SK-N-SH (cell line): Measurements from ENCODE around the gene NEMF. TPM values are rescaled to one million over a fixed set of nuclear protein-coding genes. Genes with fewer than 3 reads are reported as not detected.

Experiments
- CTCF ChIA-PET: fragments of 300-600, 350-600 bp; formaldehyde crosslinking; extraction: SDS; loops from one replicate; lab custom pipeline; 2021; lab: Yijun Ruan, JAX
- POLR2A ChIA-PET: fragments of 350-600 bp; sonication (Branson Sonifier 250); formaldehyde crosslinking; extraction: SDS; loops from one replicate; lab custom pipeline; 2020; ENCODE audit warnings: antibody characterized with exemption, inconsistent platforms; lab: Yijun Ruan, JAX
- DNase-seq: peaks from one replicate; pipeline ENCODE4 v3.0.0; 2012
- H2AFZ ChIP-seq: fragments of 200-600 bp; sonication (generic); 2 replicates; pipeline ENCODE4 v1.8.1; 2016; ENCODE audit warnings: antibody characterized with exemption, mild to moderate bottlenecking, low read depth
- H3F3A ChIP-seq: fragments of 200-600 bp; sonication (generic); replicated peaks from 2 replicates; pipeline ENCODE3; 2016; ENCODE audit warnings: antibody characterized with exemption, mild to moderate bottlenecking; ENCODE audit not compliant: insufficient read depth
- H3K27ac ChIP-seq, 2 experiments: fragments of 200-500 bp in 1 of 2; fragments of 200-600 bp in 1 of 2; sonication (Bioruptor generic) in 1 of 2; sonication (generic), shearing (Covaris generic) in 1 of 2; 2 replicates each; pipeline versions ENCODE4 v1.5.1 to v1.6.1; 2014 to 2016; ENCODE audit warnings: low read depth in 2 of 2, inconsistent platforms in 1 of 2, low read length in 1 of 2, mild to moderate bottlenecking in 1 of 2, mixed read lengths in 1 of 2
- H3K27me3 ChIP-seq: fragments of 200-600 bp; sonication (generic), shearing (Covaris generic); 2 replicates; pipeline ENCODE4 v1.6.1; 2016; ENCODE audit warnings: mixed run types; ENCODE audit not compliant: insufficient read depth
- H3K36me3 ChIP-seq, 2 experiments: fragments of 200-500 bp in 1 of 2; fragments of 200-600 bp in 1 of 2; sonication (Bioruptor generic) in 1 of 2; sonication (generic) in 1 of 2; replicated peaks in 1 of 2; 2 replicates each; pipeline versions ENCODE3 to v1.5.1; 2014 to 2016; ENCODE audit warnings: low read length in 1 of 2, mild to moderate bottlenecking in 1 of 2; ENCODE audit not compliant: insufficient read depth in 2 of 2, control insufficient read depth in 1 of 2
- H3K4me1 ChIP-seq, 2 experiments: fragments of 200-500 bp in 1 of 2; fragments of 200-600 bp in 1 of 2; sonication (Bioruptor generic) in 1 of 2; sonication (generic), shearing (Covaris generic) in 1 of 2; 2 replicates each; pipeline versions ENCODE4 v1.5.1 to v1.6.1; 2014 to 2016; ENCODE audit warnings: low read depth in 1 of 2, low read length in 1 of 2, mixed run types in 1 of 2; ENCODE audit not compliant: insufficient read depth in 2 of 2, control insufficient read depth in 1 of 2
- H3K4me2 ChIP-seq: fragments of 200-600 bp; sonication (generic), shearing (Covaris generic); 2 replicates; pipeline ENCODE4 v1.6.1; 2017; ENCODE audit warnings: mixed run types
- H3K4me3 ChIP-seq, 2 experiments: fragments of 200-500 bp in 1 of 2; fragments of 200-600 bp in 1 of 2; sonication (Bioruptor generic) in 1 of 2; sonication (generic), shearing (Covaris generic) in 1 of 2; 2 replicates each; pipeline versions ENCODE4 v1.5.1 to v1.8.1; 2014 to 2016; ENCODE audit warnings: low read depth in 2 of 2, inconsistent platforms in 1 of 2, low read length in 1 of 2, mild to moderate bottlenecking in 1 of 2, mixed read lengths in 1 of 2, moderate library complexity in 1 of 2
- H3K79me2 ChIP-seq: fragments of 200-600 bp; sonication (generic); 2 replicates; pipeline ENCODE4 v1.8.1; 2017; ENCODE audit warnings: mild to moderate bottlenecking; ENCODE audit not compliant: insufficient read depth
- H3K9ac ChIP-seq: fragments of 200-600 bp; sonication (generic); 2 replicates; pipeline ENCODE4 v1.6.1; 2017; ENCODE audit warnings: mixed run types
- H3K9me2 ChIP-seq: fragments of 200-600 bp; sonication (generic); 2 replicates; pipeline ENCODE4 v1.6.1; 2017; ENCODE audit warnings: mixed run types
- H3K9me3 ChIP-seq: fragments of 200-600 bp; sonication (generic); 2 replicates; pipeline ENCODE4 v1.6.1; 2017; ENCODE audit warnings: mixed run types, mild to moderate bottlenecking, moderate library complexity
- H4K20me1 ChIP-seq: fragments of 200-600 bp; sonication (generic); 2 replicates; pipeline ENCODE4 v1.6.1; 2017; ENCODE audit warnings: mild to moderate bottlenecking, mixed run types; ENCODE audit not compliant: insufficient read depth
- ELF1 ChIP-seq: IDR thresholded peaks from 2 replicates; pipeline ENCODE4 v1.4.0; 2012
- EP300 ChIP-seq, 2 experiments: IDR thresholded peaks; 2 replicates each; pipeline versions ENCODE4 v1.4.0 to v1.6.1; 2012; ENCODE audit warnings: borderline replicate concordance in 1 of 2, low read depth in 1 of 2, low read length in 1 of 2
- EZH2phosphoT487 ChIP-seq: fragments of 200-600 bp; sonication (generic); IDR thresholded peaks from 2 replicates; pipeline ENCODE4 v1.6.1; 2017; ENCODE audit warnings: low read depth, mixed run types, mild to moderate bottlenecking, antibody characterized with exemption, moderate library complexity, borderline replicate concordance
- FOSL2 ChIP-seq: IDR thresholded peaks from 2 replicates; pipeline ENCODE4 v1.4.0; 2012; ENCODE audit warnings: low read depth, mild to moderate bottlenecking, moderate library complexity, borderline replicate concordance
- GABPA ChIP-seq: IDR thresholded peaks from 2 replicates; pipeline ENCODE4 v1.4.0; 2012; ENCODE audit warnings: low read depth, mild to moderate bottlenecking
- IRF3 ChIP-seq: fragments of 150-350 bp; IDR thresholded peaks from 2 replicates; pipeline ENCODE4 v1.6.1; 2016; ENCODE audit warnings: mild to moderate bottlenecking, low read depth, low read length
- MXI1 ChIP-seq: IDR thresholded peaks from 2 replicates; pipeline ENCODE4 v1.6.1; 2012; ENCODE audit warnings: mild to moderate bottlenecking, low read depth, low read length, improper control_type of control experiment
- POLR2AphosphoS5 ChIP-seq: IDR thresholded peaks from 2 replicates; pipeline ENCODE4 v1.6.1; 2012; ENCODE audit warnings: low read depth, low read length
- TAF1 ChIP-seq: IDR thresholded peaks from 2 replicates; pipeline ENCODE4 v1.6.1; 2012; ENCODE audit warnings: low read depth, mild to moderate bottlenecking, low read length, moderate library complexity, borderline replicate concordance
- TEAD4 ChIP-seq: IDR thresholded peaks from 2 replicates; pipeline ENCODE4 v1.4.0; 2012; ENCODE audit warnings: mild to moderate bottlenecking, borderline replicate concordance; ENCODE audit not compliant: insufficient read depth
- WGBS: methylation state at CpG from one replicate; pipeline ENCODE4 v1.1.6; 2017; ENCODE audit warnings: low lambda C conversion rate; 5-methylcytosine and 5-hydroxymethylcytosine counted together
- polyA plus RNA-seq, 3 experiments: library from polyadenylated mRNA; depleted of rRNA; stranded (reverse); fragments of >200 nt; gene quantifications; 2 replicates each; pipeline ENCODE4 v1.2.3, GENCODE V29; 2012
- TF ChIP-seq, protein P1 (sequence below): IDR thresholded peaks from 2 replicates; pipeline ENCODE4 v1.4.0; 2012; ENCODE audit warnings: low read depth
- TF ChIP-seq, protein P2 (sequence below): fragments of 150-350 bp; IDR thresholded peaks from 2 replicates; pipeline ENCODE4 v1.6.1; 2017; ENCODE audit warnings: antibody characterized with exemption, low read length, low read depth, borderline replicate concordance

The NEMF gene
- polyA plus RNA-seq, 1 of the 3 experiments (the other 2 are of a cell fraction) = 14.0 TPM

DNA sequence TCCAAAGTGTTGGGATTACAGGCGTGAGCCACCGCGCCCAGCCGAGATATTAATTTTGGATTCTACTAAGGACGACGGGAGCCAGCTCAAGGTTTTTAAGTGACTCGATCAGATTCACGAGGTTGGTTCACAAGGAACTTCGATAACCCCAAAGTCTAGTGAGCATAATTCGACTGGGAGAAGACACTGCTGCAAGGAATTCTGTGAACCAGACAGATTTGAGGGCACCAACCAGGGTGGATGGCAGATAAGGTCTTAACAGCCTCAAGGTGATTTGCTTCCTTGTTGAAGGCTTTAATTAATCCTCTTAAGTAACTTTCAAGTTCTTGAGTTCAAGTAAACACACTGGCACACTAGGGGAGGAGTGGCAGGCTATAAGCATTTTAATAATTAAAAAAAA is 85.7 kb downstream of the NEMF start:
- Histone ChIP-seq H3K4me3 (peak overlapping the region; percentile 85 to 97), H4K20me1 (no peaks in the 10 kb centered on the region; the same call in 1 of the 2 replicates), H3K27ac (peak overlapping the region; percentile 96), H3K4me2 (peak overlapping the region; percentile 91), H3K9me2 (no peaks in the 10 kb centered on the region), H3K9ac (peak overlapping the region; percentile 100), H3K79me2 (peaks cover 35% of the 10 kb centered on the region), H3K9me3 (no peaks in the 10 kb centered on the region), H3K36me3 (peaks cover 0 to 5% of the 10 kb centered on the region in 2 experiments), H3K27me3 (no peaks in the 10 kb centered on the region), H2AFZ (peak overlapping the region; percentile 97), H3K4me1 (peaks cover 13 to 16% of the 10 kb centered on the region in 2 experiments; a peak in 3 of 4 replicates), H3F3A (peaks cover 18% of the 10 kb centered on the region)
- TF ChIP-seq ELF1 (no peak), IRF3 (no peak), MXI1 (no peak), EP300 (IDR thresholded peaks at IDR 0.05; ENCODE audit: borderline replicate concordance in 1 of 2, low read depth in 1 of 2, low read length in 1 of 2) (no peak), TEAD4 (no peak), EZH2phosphoT487 (no peak)
- TF ChIP-seq, protein P1, sequence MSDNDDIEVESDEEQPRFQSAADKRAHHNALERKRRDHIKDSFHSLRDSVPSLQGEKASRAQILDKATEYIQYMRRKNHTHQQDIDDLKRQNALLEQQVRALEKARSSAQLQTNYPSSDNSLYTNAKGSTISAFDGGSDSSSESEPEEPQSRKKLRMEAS = no peak
- TF ChIP-seq, protein P2, sequence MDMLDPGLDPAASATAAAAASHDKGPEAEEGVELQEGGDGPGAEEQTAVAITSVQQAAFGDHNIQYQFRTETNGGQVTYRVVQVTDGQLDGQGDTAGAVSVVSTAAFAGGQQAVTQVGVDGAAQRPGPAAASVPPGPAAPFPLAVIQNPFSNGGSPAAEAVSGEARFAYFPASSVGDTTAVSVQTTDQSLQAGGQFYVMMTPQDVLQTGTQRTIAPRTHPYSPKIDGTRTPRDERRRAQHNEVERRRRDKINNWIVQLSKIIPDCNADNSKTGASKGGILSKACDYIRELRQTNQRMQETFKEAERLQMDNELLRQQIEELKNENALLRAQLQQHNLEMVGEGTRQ = no peak
- ChIA-PET POLR2A (interaction anchor here (0.6 to 2.1 kb wide), 5 partner anchors 74 to 168 kb away, joined by 4 to 27 read pairs (median 9); partner anchors contain the start of genes DNAAF2, KLHDC1, LRR1 and POLE2), CTCF (interaction anchor here (0.7 to 2.6 kb wide), 12 partner anchors 15 to 305 kb away, joined by 3 to 17 read pairs (median 4); partner anchors contain the start of genes DNAAF2 and KLHDC1)
- WGBS = 96% methylated on average over 10 of the region's 10 CpGs
- DNase-seq = peak; percentile 17

GRCh38 chr14:49761839-49762551 is 90.6 kb downstream of the NEMF start:
- Histone ChIP-seq H3K4me1 (peaks cover 0 to 3% of the 10 kb centered on the region in 2 experiments; a peak in 1 of 4 replicates), H3K4me2 (no peak overlapping the region), H3K4me3 (no peak overlapping the region), H3F3A (peaks cover 5% of the 10 kb centered on the region), H3K36me3 (no peaks in the 10 kb centered on the region), H4K20me1 (no peaks in the 10 kb centered on the region), H3K27ac (no peak overlapping the region), H3K9ac (no peak overlapping the region), H3K9me2 (no peaks in the 10 kb centered on the region), H2AFZ (no peak overlapping the region), H3K79me2 (no peaks in the 10 kb centered on the region), H3K9me3 (no peaks in the 10 kb centered on the region), H3K27me3 (no peaks in the 10 kb centered on the region)
- ChIA-PET POLR2A (no interaction called here), CTCF (no interaction called here)
- 81% methylated on average over 6 of the region's 6 CpGs for WGBS
- TF ChIP-seq TAF1 (no peak), POLR2AphosphoS5 (no peak), FOSL2 (no peak), TEAD4 (no peak), GABPA (no peak)
- DNase-seq = no peak
